Hematopoietic multipotent progenitor cell treated with erythropoietin and hydrocortisone succinate and interleukin-3 and kit ligand, for 4 days (in vitro differentiated cells): ENCODE results near the gene AKAP13.
"Not testable (repeated sequence)": the region's sequence is repeated elsewhere in the genome, so short reads cannot be mapped to it uniquely, and the experiment has no call there.

Experiments used
- DNase-seq: peaks from one replicate; pipeline ENCODE4 v3.0.0-alpha.2; 2015

Gene AKAP13

GRCh38 chr15:85636351-85636750 lies 255.9 kb downstream of the AKAP13 start:
- DNase-seq, result no peak

DNA sequence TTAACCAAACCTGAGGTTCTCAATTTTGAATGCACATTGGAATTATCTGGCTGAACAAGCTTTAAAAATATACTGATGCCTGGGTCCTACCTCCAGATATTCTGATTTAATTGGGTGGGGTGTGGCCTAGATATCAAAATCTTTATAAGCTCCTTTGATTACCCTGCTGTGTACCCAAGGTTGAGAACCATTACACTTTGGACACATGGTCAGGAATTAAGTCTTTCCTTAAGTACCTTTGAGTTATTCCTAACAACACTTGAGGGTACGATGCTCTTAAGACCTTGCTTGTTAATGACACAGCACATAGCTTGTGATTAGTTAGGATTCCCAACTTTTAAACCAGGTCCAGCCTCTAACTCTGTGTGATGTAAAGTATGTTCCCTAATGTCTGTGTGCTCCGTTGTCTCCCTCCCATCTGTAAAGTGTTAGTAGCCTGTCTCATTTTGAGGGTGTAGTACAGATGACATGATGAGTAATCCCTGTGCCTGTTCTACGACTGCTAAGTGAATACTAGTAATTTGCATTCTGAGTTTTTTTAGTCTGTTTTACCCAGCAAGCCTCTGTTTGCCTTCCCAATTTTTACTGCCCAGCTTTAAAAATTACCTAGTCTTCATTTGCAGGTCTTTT lies 259.5 kb downstream of the AKAP13 start:
- DNase-seq, result no peak

GRCh38 chr15:85642065-85642692 lies 261.8 kb downstream of the AKAP13 start:
- DNase-seq, result no peak

GRCh38 chr15:85642693-85643066 lies 262.3 kb downstream of the AKAP13 start:
- DNase-seq, result no peak

DNA sequence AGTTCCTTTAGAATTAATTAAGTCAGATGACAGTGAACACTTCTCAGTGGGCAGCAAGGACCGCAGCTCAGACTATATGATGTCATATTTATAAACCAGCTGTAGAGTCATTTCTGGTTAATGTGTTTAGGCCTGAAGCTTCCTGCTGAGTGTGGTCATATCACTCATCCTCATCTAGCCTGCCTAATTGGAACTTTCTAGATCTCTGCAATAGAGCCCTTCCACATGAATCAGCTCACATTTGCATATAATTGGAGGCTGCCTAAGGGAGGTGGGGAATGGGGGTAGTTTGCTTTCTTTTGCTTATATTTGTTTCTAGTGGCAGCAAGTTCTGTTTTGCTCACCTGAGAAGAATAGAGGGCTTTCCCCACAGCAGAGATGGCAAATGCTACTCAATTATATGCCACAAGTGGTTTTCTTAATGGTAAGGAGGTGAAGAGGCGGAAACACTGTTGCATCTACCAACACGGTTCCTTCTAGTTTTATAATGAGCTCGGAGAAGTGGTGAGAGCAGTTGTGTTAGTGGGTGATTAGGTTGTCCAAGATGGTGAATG lies 266.2 kb downstream of the AKAP13 start:
- DNase-seq, result peak; percentile 20

- DNase-seq, result peak; percentile 75
These were observed 269.0 kb downstream of the AKAP13 start for GRCh38 chr15:85649372-85649771.

DNA sequence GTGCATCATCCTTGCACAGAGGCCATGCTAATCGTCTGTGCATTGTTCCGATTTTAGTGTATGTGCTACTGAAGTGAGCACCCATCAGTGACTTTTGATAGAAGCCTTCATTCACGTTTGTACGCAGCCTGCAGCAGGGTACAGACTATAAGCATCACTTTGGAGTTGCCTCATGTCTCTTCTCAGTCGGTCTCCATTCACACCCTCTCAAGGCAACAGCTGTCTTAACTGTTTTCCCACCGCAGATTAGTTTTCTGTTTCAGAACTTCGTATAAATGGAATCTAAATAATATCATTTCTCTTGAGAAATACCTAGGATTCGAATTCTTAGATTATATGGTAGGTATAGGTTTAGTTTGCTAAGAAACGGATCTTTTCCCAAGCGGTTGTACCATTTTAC lies 271.1 kb downstream of the AKAP13 start:
- no peak for DNase-seq

DNA sequence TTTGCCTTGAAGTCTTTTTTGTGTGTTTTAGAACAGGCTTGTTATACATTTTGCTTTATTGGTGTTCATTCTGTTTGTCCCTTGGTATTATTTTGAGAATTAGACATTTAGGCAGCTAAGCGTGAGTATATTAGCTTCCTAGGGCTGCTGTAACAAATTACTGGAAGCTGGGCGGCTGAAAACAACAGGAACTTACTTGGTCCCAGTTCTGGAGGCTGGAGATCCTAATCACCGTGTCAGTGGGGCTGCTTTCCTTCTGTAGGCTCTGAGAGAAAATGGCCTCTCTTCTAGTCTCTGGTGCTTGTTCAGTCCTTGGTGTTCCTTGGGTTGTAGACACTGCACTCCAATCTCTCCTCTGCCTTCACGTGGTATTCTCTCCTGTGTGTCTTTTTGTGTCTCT lies 272.1 kb downstream of the AKAP13 start:
- peak; percentile 48 for DNase-seq

DNA sequence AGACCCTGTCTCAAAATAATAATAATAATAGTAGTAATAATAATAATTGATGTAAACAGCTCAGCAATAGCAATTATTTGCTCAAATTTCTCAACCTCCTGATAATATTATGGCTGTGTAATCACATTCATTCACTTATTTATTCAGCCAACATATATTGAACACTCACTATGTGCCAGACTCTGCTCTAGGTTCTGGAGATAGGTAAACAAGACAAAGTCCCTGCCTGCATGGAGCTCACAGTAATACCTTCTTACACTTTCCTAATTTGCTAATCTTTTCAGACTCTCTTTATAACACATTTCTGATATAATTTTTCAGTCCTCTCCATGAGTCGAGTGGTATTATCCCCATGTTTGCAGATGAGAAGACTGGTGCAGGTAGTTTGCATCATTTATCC lies 276.7 kb downstream of the AKAP13 start:
- DNase-seq, result no peak

DNA sequence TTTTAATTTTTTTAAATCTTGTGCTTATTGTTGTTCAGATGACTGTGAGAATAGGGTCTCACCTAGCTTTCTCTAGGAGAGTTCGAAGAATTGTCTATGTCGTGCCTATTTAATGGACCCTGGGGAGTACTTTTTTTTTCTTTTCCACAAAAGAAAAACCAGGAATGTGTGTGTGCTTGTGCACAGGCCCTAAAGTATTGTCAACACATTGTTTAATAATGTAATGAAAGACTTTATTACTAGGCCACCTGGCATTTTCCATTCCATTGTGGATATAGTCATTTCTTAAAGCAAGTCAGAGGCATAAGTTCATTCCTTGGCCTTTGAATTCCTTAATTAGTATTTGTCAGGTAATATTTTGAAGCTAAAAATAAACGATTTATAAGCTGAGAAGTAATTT lies 278.4 kb downstream of the AKAP13 start:
- DNase-seq, result no peak

GRCh38 chr15:85661859-85662258 lies 281.5 kb downstream of the AKAP13 start:
- DNase-seq, result no peak

- DNase-seq, result not testable (repeated sequence)
These were observed 285.3 kb downstream of the AKAP13 start for GRCh38 chr15:85665677-85666076.

GRCh38 chr15:85667491-85668424 lies 287.4 kb downstream of the AKAP13 start:
- DNase-seq, result peak; percentile 80

DNA sequence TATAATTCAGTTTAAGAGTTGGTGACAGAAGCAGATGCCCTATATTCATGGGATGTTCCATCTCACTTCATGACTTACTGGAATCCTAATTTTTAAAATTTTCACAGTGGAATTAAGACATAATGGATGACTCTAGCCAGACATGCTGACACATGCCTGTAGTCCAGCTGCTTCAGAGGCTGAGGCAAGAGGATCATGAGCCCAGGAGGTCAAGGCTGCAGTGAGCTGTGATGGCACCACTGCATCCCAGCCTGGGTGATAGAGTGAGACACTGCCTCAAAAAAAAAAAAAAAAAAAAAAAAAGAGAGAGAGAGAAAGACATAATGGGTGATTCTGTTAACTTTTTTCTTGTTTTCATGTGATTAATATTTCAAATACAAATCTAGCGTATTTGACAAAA lies 290.8 kb downstream of the AKAP13 start:
- no peak for DNase-seq

GRCh38 chr15:85672332-85673084 lies 292.1 kb downstream of the AKAP13 start:
- DNase-seq, result no peak

- DNase-seq, result no peak
These were observed 292.9 kb downstream of the AKAP13 start for GRCh38 chr15:85673326-85673725.

GRCh38 chr15:85676342-85677098 lies 296.1 kb downstream of the AKAP13 start:
- DNase-seq, result no peak

DNA sequence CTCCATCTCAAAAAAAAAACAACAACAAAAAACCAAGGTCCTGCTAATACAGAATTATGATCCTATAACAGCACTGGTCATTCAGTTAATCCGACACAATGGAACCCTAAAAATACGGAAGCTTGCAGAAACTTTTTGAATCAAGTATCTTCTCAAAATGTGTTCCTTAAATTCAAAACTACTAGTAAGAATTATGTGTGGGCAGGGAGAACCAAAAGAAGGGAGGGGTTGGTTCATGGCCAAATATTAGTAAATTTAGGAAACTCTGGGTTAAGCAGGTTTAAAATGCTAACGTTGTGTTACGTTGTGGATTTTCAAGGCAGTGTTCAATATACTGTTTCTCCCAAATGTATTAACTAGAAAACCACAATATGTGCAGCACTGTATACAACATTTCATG lies 298.8 kb downstream of the AKAP13 start:
- no peak for DNase-seq

DNA sequence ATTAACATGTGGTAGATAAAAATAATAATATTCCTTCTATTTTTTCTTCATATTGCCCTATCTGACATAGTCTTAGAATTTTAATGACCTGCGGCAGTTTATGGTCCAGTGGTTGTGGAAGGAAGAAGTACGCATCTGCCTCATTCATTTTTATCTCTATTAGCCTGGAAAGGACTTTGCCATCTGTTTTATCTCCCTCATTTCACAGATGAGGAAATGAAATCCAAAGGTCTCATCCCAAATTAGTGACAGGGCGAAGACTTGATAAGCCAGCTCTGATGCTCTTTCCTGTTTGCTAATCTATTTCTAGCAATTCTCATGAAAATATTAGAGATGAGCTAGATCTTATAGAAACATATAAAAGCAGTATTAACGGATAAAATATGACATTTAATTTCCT lies 301.0 kb downstream of the AKAP13 start:
- peak; percentile 20 for DNase-seq

- no peak for DNase-seq
These were observed 303.8 kb downstream of the AKAP13 start for GRCh38 chr15:85684174-85684710.

- no peak for DNase-seq
These were observed 305.0 kb downstream of the AKAP13 start for GRCh38 chr15:85685356-85685755.

DNA sequence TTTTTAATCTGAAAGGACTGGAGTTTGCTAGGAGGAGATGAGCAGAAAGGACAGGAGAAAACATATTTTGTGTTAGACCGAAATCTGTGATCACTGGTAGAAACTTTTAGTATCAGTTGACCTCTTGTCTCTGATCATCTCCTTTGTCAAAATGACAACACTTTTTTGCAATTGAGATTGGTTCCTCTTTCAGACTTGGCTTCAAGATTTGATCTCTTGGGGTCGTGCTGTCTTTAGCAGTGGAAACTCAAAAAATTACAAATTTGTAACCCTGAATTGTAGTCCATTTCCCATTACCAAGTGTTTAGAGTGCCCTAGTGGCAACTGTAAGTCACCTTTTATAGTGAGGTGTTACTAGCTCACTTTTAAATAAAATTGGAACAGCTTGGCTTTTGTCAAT lies 306.9 kb downstream of the AKAP13 start:
- DNase-seq, result peak; percentile 57
